Activated CD4-positive, alpha-beta T cell treated with anti-CD3 and anti-CD28 coated beads for 1 hour (primary cell): ENCODE results near the gene NPY4R2.
"Not testable (repeated sequence)": the region's sequence is repeated elsewhere in the genome, so short reads cannot be mapped to it uniquely, and the experiment has no call there.

Experiments used
- DNase-seq: peaks from one replicate; pipeline ENCODE4 v3.0.0-alpha.2; 2020

NPY4R2 gene, protein sequence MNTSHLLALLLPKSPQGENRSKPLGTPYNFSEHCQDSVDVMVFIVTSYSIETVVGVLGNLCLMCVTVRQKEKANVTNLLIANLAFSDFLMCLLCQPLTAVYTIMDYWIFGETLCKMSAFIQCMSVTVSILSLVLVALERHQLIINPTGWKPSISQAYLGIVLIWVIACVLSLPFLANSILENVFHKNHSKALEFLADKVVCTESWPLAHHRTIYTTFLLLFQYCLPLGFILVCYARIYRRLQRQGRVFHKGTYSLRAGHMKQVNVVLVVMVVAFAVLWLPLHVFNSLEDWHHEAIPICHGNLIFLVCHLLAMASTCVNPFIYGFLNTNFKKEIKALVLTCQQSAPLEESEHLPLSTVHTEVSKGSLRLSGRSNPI

DNA sequence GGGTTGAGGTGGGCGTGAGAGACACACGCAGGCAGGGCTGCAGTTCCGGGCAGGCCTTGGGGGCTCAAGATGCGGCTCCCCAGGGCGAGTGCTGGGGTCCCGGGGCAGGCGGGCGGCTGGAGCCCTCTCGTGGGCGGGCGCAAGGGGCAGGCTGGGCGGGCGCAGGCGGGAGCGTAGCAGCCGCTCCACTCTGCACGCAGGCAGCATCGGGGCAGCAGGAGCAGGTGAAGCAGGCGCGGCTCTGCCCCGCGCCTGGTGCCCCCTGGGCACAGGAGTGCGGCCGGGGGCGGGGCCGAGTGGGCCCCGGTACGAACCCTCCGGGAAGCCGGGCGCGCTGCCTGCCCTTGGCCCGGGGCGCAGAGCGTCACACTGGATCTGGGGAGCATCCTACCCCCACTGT is at the start of gene NPY4R2:
Gene NPY4R2 (plus strand): TSS at position 188 of the 400 bp plus-strand sequence. CDS start 3,326 bp downstream, outside the sequence.
- DNase-seq, result not testable (repeated sequence)

DNA sequence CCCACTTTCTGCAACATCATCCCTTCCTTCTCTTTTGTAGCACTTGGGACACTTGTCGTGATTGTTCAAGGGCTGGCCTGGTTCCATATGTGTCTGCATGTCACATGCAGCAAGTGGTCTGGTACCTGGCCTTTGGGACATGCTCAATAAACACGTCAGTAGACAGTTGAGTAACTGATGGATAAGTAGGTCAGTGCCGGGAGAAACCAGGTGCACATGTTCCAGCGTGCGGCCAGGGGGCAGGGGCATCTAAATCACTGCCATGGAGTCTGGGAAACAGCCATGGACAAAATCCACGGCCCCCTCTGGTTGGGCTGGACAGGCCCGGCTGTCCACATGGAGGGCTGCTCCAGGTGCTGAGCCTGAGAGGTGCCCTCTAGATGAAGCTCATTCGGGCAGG is 47.6 kb upstream of the NPY4R2 start:
- DNase-seq, result not testable (repeated sequence)

DNA sequence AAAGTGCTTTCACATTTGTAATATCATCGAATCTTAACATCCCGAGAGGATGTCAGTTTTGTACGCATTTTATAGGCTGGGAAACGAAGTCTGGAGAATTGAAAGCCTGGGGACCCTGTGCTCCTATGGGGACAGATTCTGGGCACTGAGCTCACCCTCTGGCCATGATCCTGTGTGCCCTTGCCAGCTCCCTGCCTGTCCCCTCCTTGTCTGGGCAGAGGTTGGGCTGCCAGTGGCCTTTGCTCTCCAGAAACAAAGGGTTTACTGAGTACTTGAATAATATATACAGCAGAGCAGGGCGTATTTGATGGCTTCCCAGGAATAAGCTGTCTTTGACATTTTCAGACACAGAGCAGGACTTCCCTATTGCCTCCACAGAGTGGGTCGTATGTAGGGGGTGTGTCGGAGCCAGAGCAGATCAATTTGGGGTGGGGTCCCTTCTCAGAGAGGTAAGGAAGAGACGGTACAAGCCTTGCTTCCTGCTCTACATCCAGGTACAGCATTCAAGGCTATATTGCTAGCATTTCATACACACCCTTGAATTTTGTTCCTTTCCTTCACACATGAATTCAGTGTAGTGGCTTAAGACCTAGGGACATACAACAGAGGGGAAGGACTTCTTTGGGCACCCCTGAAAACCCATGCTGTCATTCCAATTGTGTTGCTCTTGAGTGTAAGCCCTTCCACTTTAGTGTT is 46.8 kb upstream of the NPY4R2 start:
- not testable (repeated sequence) for DNase-seq

DNA sequence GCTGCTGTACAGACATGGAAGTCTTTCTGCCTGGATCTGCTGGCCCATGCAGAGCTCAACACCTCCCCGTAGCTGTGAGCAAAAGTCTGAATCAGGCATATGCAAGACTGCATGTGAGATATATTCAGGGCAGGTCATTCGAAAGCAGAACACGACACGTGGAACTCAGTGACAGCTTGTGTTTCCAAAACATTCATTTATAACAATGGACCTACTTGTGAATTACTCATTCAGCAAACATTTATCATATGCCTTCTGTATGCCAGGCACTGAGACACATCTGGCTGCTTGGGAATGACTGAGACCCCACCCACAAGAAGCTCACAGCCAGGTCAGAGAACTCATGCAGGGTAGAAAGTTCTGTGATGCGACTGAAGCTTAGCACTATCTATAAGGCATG is 46.2 kb upstream of the NPY4R2 start:
- not testable (repeated sequence) for DNase-seq

DNA sequence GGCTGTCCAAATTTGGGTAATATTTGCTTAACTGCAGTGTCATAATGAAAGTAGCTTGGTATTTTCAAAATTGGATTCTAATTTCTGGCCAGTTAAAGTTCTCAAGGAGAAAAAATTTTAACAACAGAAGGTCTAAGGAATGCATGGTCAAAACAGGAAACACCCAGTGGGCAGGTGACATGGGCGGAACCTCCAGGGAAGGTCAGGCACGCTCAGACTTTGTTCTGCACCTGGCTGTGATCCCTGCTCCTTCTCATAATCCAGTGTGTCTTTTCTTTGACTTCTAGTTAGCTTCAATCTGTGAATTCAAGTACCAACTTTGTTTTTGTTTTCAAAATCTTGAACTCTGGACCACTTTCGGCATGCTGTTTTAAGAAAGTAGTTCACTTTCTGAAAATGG is 34.2 kb upstream of the NPY4R2 start:
- not testable (repeated sequence) for DNase-seq

DNA sequence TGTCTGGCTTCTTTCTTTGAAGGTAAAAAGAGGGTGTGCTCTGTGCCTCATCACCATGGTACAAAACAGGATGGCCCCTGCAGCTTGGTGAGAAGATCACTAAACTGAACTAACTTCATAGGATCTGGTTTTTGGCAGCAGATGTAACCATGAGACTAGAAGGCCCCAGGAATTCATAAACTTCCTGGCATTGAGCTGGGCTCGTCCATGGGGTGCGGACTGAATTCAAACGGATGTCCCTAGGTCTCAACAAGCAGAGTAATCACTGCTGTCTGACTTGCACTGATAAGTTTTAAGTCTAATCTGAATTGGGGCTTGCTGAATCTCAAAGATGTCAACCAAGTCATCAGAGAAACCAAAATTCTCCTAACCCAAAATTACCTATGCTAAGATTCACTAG is 33.5 kb upstream of the NPY4R2 start:
- not testable (repeated sequence) for DNase-seq

DNA sequence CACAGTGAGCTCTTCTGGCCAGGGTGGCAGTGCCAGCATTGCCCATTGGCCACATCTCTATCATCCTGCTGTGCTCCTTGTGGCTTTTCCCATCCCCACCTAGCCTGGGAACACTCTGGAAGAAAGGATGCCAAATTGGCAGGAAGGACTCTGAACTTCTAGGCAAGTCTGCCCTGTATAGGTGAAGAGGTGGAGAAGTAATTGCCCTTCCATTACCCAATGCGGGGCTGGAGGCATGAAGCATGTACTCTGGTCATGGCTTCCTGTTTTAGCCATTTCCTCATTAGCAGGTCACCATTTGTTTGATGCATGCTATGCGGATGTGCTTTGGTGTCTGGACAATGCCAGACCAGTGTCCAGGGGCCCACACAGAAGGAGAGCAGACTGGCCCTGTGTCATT is 32.1 kb upstream of the NPY4R2 start:
- not testable (repeated sequence) for DNase-seq

DNA sequence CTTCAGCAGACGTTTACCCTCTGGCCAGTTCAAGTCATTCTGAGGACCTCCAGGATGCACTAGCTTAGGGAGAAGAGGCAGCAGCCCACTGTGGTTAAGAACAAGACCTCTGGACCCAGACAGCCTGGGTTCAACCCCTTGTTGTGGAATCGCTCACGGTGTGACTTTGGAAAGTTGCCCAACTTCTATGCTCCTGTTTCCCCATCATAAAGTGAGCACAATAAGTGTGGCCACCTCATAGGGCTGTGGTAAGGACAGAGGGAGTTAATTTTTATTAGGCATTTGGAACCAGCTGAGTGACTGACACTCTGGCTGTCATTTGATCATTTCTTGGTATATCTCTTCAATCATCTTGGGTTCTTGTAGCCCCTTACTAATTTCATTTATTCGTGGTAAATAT is 31.6 kb upstream of the NPY4R2 start:
- not testable (repeated sequence) for DNase-seq

DNA sequence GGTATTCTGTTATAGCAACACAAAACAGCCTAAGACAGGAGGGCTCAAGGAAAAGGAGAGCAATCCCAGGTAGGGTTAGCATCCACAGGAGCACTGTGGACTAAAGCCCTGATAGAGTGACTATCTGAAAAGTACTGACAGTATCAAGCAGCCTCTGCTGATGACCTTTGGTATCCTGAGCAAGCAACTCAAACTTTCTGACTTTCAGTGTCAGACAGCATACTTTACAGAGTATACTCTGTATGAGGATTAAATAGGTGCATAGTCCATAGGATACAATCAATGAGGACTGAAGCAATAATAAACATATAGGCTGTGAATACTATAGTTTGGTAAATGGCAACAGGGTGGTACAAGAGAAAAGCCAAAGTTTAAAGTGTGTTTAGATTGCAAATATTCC is 27.7 kb upstream of the NPY4R2 start:
- DNase-seq, result not testable (repeated sequence)

DNA sequence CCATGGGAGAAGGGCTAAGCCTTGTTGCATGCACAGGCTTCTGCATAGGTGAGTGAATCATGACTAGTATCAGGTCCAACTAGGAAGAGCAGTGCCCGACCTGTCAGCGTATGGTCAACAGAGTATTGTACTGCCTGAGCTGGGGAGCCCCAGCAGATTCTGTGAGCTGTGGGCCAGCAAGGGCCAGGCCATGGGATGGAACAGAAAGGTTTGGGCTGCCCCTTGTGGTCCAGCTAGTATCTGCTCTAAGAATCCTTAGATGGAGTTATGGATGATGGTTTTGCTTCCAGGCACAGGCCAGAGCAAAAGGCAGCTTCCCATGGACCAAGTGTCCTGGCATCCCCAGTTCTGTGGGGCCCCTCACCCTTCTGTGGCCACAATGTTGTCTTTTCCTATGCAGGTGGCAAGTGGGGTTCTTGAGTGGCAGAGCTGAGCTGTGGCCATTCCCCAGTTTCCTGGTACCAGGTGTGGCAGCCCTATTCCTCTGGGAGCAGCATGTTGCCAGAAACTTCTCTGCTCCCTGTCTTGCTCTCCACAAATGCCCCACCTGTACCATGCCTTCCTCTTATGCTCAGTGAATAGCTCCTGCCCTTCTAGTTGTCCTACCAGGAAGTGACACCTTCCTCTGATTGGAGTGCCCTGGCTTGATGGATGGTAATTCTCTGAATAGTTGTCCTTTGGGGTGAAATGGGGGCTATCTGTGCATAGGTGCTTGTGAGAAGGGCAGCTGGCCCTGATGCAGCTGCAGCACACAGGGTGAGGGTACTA is 25.8 kb upstream of the NPY4R2 start:
- not testable (repeated sequence) for DNase-seq

DNA sequence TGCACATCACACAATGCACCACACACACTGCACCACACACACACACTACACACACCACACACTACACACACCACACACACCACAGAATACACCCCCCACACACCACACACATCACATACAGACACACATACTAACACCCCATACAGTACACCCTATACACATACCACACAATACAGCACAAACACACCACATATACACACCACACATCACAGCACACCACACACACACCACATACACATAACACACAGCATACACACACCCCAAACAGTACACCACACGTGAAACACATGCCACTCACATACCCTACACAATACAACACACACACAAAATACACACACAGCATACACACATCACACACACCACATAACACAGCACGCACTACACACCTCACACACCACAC is 23.9 kb upstream of the NPY4R2 start:
- DNase-seq, result not testable (repeated sequence)

DNA sequence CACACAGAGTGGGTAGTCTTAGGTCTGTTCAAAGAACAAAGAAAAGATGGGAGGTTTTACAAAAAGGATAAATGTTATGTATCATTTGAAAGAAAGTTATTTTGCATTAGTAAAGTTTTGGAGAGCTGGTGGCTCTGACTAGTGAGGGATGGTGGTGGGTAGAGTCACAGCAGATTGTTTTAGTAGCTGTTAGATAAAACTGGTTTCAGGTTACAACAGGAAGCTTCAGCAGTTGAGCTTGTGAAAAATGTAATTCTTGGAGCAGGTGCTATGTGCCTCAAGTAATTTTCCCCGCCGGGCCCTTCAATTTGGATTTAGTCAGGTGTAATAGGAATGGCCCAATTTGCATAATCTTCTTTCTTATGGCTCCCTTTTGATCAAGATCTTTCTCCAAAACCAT is 20.6 kb upstream of the NPY4R2 start:
- DNase-seq, result not testable (repeated sequence)

DNA sequence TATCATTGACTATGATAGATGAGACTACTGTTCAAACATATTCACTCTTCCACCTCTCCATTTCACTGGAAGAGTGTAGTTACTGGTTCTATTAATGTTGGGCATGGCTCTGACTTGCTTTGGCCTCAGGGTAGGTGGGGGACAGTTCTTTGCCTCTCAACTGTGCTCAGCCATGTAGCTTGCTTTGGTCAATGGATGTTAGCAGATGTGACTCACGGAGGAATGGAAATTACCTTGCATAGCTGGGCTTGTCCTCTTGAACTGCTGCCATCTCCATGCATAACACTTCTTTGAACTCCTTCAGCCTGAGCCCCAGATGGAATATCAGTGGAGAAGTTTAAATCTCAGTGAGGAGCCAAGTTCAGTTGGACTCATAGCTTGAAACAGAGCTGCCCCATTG is 9.1 kb upstream of the NPY4R2 start:
- DNase-seq, result not testable (repeated sequence)

DNA sequence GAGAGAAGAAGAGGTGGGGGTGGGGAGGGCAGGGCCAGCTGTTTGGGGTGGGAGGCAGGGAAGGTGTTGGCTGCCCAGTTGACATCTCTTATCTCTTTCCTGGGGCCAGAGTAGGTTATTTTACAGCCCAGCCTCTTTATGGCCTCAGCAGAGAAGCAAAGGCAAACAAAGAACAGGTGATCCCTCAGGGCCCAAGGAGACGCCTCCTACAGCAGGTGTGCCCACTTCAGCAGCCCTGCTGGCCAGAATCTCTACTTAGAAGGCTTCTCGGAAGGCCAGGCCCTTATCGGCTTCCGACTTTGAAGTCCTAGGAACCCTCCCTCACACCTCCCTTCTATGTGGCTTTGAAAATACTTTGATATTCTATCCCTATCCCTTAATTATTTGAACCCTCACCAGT is 8.0 kb upstream of the NPY4R2 start:
- not testable (repeated sequence) for DNase-seq

DNA sequence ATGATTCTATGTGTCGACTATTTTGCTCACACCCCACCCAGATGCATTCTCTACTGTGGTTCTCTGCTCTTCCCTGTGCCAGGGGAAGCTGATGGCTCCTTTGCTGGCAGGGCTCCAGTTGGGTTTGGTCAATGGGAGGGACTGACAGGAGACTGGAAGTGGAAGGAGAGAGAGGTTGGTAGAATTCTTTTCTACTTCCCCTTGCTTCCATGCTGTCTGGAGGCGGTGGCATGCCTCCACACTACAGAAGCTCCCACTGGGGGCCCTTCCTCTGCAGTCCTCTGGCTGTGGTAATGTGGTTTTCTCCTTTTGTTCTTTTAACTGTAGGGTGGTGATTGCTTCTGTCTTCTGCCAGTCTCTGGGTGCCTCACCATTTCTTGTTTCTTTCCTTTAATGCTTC is 4.4 kb upstream of the NPY4R2 start:
- DNase-seq, result not testable (repeated sequence)

DNA sequence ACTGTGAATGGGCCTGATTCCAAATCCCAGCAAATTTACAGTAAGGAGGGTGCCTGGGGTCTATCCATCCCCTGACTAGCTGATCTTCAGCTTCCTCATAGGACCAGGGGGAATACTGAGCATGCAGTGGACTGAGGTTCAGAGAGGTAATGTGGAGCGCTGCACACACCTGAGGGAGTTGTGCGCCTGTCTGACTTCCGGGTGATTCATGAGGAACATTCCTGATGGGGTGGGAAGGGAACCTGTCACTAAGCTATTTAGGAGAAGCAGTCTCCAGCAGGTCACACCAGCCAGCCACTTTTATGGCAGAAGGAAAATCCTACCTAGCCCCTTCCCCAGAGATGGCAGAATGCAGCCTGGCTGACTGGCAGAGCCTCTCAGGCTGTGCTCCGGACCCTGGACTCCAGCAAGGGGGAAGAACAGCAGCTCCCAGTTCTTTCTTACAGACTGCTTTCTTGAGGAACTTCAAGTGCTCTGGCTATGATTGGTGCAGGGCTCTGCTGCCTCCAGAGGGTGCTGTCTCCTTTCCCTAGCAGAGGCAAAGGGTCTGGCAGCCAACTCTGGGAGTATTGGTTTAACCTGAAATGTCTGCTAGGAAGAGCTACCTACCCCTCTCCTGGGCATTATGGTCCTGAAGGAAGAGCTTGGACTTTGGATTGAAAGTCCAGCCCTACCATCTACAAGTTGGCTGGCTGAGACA is 2.5 kb upstream of the NPY4R2 start:
- DNase-seq, result not testable (repeated sequence)

DNA sequence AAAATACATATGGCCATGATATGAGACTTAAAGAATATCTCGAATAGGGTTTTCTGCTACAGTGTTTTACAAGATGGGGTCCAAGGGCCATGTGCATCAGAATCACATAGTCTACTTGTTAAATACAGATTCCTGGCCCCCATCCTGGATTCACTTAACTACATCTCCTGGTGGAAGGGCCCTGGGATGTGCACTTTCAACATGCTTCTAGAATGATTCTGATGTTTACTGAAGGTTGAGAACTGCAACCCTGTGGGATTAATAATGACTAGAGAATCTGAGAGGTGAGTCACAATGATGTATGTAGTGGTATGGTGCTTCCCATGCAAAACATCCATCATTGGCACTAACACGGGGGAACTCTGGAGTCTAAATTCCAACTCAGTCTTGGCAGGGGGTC is 2.1 kb downstream of the NPY4R2 start:
- DNase-seq, result not testable (repeated sequence)

DNA sequence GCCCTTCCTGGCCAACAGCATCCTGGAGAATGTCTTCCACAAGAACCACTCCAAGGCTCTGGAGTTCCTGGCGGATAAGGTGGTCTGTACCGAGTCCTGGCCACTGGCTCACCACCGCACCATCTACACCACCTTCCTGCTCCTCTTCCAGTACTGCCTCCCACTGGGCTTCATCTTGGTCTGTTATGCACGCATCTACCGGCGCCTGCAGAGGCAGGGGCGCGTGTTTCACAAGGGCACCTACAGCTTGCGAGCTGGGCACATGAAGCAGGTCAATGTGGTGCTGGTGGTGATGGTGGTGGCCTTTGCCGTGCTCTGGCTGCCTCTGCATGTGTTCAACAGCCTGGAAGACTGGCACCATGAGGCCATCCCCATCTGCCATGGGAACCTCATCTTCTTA is 4.0 kb downstream of the NPY4R2 start:
- DNase-seq, result not testable (repeated sequence)

DNA sequence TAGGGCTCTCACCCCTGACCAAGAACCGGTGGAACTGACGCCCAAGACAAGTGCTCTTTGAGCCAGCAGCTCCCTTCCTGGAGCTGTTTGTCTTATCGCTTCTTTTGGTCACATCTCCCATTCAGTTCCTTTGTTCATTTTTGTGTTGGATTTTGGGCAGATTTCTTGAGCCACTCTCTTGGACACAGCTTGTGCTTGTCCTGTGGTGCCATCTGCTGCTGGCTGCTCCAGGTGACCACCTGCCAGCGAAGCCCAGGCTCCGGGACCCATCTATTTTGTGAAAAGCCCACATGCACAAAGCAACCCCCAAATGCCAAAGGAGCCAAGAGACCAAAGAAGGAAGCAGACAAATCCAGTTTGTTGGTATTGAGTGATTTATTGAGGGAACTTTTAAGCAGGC is 6.2 kb downstream of the NPY4R2 start:
- DNase-seq, result not testable (repeated sequence)

DNA sequence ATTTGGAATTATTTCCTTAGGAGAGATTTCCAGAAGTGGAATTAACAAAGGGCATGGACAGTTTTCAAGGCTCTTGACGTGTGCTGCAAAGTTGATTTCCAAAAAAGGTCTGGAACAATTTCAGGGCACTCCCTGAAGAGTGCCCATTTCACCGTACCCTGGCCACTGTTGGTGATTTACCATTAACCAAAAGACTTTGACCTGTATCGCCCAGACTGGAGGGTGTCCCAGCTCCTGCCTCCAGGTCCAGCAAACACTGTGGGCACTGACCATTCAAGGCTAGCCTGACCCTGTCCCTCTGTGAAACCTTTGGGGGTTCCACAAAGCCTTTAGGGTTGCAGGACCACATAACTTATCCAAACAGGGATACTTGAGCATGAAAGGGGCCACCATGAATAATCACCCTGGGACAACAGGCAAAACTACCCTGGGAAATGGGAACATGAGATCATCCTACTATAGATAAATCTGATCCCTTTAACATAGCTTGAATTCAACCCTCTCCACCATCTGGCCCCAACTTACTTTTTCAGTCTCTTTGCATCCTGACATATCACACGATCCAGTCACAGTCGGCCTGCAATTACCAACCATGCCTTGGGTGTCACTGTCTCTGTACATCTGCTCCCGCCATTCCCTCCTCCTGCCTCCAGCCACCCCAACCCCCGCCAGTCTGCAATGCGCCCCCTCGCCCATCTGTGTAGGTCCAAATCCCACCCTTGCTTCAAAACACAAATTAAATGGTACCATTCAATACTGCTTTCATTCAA is 8.9 kb downstream of the NPY4R2 start:
- DNase-seq, result not testable (repeated sequence)

DNA sequence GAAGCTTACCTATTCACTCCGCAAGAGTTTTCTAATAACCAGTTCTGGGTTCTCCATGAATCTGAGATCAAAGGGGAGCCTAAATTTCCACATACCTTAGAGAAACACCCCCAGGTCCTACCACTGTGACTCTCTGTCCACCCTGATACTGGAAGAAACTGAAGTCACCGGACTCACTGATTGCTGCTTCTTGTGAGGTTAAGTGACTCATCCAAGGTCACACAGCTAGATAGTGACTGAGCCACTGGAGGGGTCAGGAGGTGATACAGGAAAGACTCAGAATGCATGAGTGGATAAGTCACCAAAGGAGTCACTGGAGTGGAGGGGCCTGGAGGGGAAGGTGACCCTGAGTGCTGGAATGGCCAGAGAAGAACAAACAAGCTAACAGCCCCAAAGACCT is 9.8 kb downstream of the NPY4R2 start:
- not testable (repeated sequence) for DNase-seq

DNA sequence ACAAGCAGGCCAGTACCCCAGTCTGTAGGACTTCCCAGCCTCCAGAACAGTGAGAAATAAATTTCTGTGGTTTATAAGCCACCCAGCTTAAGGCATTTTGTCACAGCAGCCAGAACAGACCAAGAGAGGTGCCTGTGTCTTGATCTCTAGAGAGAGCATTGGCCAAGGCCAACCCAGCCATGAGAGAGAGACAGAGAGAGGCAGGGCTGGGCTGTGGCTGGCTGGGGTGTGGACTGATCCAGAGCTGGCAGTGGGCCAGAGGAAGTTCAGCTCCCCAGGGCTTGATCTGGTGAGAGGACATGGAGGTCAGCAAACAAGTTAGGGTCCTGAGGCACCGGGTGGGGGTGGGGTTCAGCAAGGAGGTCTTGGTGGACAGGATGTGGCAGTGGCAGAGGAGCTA is 14.4 kb downstream of the NPY4R2 start:
- not testable (repeated sequence) for DNase-seq
